Measurements from ENCODE around the gene TUBB. TPM values are rescaled to one million over a fixed set of nuclear protein-coding genes. Genes with fewer than 3 reads are reported as not detected.

TUBB gene
- total and polyA plus RNA-seq, 2 of the 4 experiments (the other 2 are of a cell fraction): 1,401 to 2,004 TPM

DNA sequence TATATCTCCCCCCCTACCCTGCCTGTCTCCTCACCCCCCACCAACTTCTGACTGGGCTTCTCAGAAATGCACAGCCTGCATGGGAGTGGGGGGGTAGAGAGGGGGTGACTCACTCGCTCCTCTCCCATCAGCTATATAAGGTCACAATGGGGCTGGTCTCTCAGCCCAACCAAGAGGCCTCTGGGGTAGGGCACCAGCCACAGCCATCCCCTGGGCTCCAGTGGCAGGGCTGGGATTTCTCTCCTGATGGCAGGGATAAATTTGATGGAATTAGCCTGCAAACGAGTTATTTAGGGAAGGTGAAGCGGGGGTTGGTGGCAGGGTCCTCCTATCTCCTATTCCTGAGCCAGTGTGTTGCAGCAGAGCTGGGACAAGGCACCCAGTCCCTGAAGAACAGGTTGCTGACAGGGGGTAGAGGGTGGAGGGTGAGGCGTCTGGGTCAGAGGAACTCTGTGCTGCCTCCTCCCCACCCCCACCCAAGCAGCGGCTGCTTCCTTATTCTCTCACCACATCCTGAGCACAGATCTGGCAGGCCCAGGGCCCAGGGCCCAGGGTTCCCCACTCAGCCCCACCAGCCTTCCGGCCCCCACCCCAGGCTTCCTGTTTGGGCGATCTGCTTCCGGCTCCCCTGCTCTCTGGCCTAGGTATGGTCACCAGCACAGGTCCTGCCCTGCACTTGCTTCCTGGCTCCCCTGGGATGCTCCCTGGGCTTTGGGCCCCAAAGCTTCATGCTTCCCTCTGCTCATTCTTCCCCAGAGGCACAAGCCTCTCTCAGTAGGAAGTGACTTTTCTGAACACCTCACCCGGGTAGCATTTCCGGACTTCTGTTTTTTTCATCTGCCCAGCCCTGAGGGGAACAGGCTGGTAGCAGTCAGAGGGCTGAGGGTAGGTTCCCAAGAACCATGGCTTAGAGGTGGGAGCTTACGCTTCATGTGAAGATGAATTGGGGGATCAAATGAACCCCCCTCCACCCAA is 37.7 kb upstream of the TUBB start:
- Histone ChIP-seq H4K5ac (ENCODE audit: low read depth, low read length) (peak overlapping the region; percentile 61), H2AK9ac (replicated peaks; ENCODE audit: low read depth, low read length, poor library complexity) (peak overlapping the region; percentile 95), H3K4me3 (ENCODE audit: insufficient read depth, low read depth, low read length) (peak overlapping the region; percentile 97), H4K8ac (ENCODE audit: low read depth in 2 of 2, low read length in 2 of 2) (peak overlapping the region; percentile 90 to 96), H3K56ac (ENCODE audit: extremely low read depth, insufficient read depth, low read length) (peak overlapping the region; percentile 100), H2BK5ac (ENCODE audit: low read depth, low read length, poor library complexity, severe bottlenecking) (peak overlapping the region; percentile 96), H3K18ac (ENCODE audit: low read depth, low read length) (peak overlapping the region; percentile 92), H3K27ac (ENCODE audit: insufficient read depth, low read length) (peak overlapping the region; percentile 100), H3K4ac (ENCODE audit: low read depth, low read length) (peak overlapping the region; percentile 98), H2BK20ac (ENCODE audit: low read depth, low read length) (peak overlapping the region; percentile 55), H3K9ac (ENCODE audit: low read depth, low read length) (peak overlapping the region; percentile 100), H4K20me1 (ENCODE audit: insufficient read depth, low read length) (peaks cover 80% of the 10 kb centered on the region), H4K91ac (ENCODE audit: insufficient read depth, low read depth, low read length) (peak overlapping the region; percentile 99), H3K4me1 (ENCODE audit: control insufficient read depth, insufficient read depth, low read length) (peaks cover 14% of the 10 kb centered on the region), H3K4me2 (ENCODE audit: low read depth, low read length) (peak overlapping the region; percentile 99), H3K27me3 (ENCODE audit: control insufficient read depth, insufficient read depth, low read length) (no peaks in the 10 kb centered on the region), H2AFZ (replicated peaks; ENCODE audit: low read length, poor library complexity) (peak overlapping the region; percentile 59), H3K23ac (ENCODE audit: low read depth, low read length) (peak overlapping the region; percentile 100), H3K9me1 (ENCODE audit: insufficient read depth, low read length) (no peaks in the 10 kb centered on the region), H3K9me3 (ENCODE audit: control insufficient read depth, insufficient read depth, low read length) (no peaks in the 10 kb centered on the region), H2AK5ac (ENCODE audit: low read depth, low read length) (peak overlapping the region; percentile 98), H2BK15ac (ENCODE audit: low read depth, low read length) (peak overlapping the region; percentile 96; the same call in 2 of the 3 replicates), H2BK120ac (ENCODE audit: low read depth, low read length) (peak overlapping the region; percentile 88), H3K36me3 (ENCODE audit: control insufficient read depth, insufficient read depth, low read length) (peaks cover 54% of the 10 kb centered on the region), H3K79me1 (ENCODE audit: low read depth in 1 of 2, low read length in 2 of 2) (peaks cover 0 to 35% of the 10 kb centered on the region in 2 experiments), H3K14ac (replicated peaks; ENCODE audit: low read depth, low read length) (peak overlapping the region; percentile 100)
- ATAC-seq (ENCODE audit: low read depth): peak; percentile 63
- in situ Hi-C loops (cut with MboI; ENCODE audit: low sequenced_read_pairs): loop anchor here (5.0 kb wide), 1 partner anchor 40 kb away; the partner anchor contains the start of gene TUBB
- no CpG with 5 or more reads among the region's 11 CpGs for WGBS, 2 experiments (ENCODE audit: extremely low coverage in 2 of 2, insufficient read length in 1 of 2)
- CTCF ChIA-PET: interaction anchor here (2.0 kb wide), 1 partner anchor 41 kb away, joined by 8 read pairs; no protein-coding TSS in a partner anchor
- dilution Hi-C loops (cut with HindIII; ENCODE audit: low sequenced_read_pairs, unreplicated experiment): no loop called here
- TSS peak; percentile 93 for BruUV-seq (replicated peaks)
- intact Hi-C loops (cut with micrococcal nuclease): loop anchor here (1.0 to 5.0 kb wide), 3 partner anchors 39 to 405 kb away; no protein-coding TSS in a partner anchor
- POLR2A ChIA-PET (ENCODE audit: unreplicated experiment): interaction anchor here (0.5 to 1.8 kb wide), 4 partner anchors 10 to 229 kb away, joined by 3 to 7 read pairs (median 5); partner anchors contain the start of gene DHX16
- peak; percentile 95 for DNase-seq
- no peak for TF ChIP-seq USF2 (IDR thresholded peaks at IDR 0.05; ENCODE audit: low read depth, low read length)
- no peak for TF ChIP-seq RFX5 (IDR thresholded peaks at IDR 0.05; ENCODE audit: low read depth, low read length)
- TF ChIP-seq CEBPB (IDR thresholded peaks at IDR 0.05; ENCODE audit: low read depth, low read length): no peak
- no peak for TF ChIP-seq RCOR1 (IDR thresholded peaks at IDR 0.05; ENCODE audit: insufficient replicate concordance, low read length)
- TF ChIP-seq RAD21 (IDR thresholded peaks at IDR 0.05; ENCODE audit: low read length): peak; percentile 5; the same call in 1 of the 2 replicates
- peak; percentile 39; the same call in 1 of the 2 replicates for TF ChIP-seq MAFK (IDR thresholded peaks at IDR 0.05; ENCODE audit: low read depth, low read length)
- TF ChIP-seq POLR2A (IDR thresholded peaks at IDR 0.05; ENCODE audit: low read depth, low read length): peak; percentile 97
- TF ChIP-seq, protein P1, sequence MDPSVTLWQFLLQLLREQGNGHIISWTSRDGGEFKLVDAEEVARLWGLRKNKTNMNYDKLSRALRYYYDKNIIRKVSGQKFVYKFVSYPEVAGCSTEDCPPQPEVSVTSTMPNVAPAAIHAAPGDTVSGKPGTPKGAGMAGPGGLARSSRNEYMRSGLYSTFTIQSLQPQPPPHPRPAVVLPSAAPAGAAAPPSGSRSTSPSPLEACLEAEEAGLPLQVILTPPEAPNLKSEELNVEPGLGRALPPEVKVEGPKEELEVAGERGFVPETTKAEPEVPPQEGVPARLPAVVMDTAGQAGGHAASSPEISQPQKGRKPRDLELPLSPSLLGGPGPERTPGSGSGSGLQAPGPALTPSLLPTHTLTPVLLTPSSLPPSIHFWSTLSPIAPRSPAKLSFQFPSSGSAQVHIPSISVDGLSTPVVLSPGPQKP (IDR thresholded peaks at IDR 0.05; ENCODE audit: borderline replicate concordance, low read depth, low read length): no peak
- peak; percentile 98 for TF ChIP-seq MAZ (IDR thresholded peaks at IDR 0.05; ENCODE audit: borderline replicate concordance, low read depth, low read length)
- TF ChIP-seq SMC3 (IDR thresholded peaks at IDR 0.05; ENCODE audit: low read depth, low read length): peak; percentile 28; the same call in 1 of the 2 replicates
- peak; percentile 98 for TF ChIP-seq FOS (IDR thresholded peaks at IDR 0.05; ENCODE audit: low read depth, low read length)
- peak; percentile 31; the same call in 1 of the 2 replicates for TF ChIP-seq NFE2L2 (IDR thresholded peaks at IDR 0.05; ENCODE audit: low read depth, low read length)
- 0 out of 2 replicates have a peak, but pooled peaks have one; percentile 62 for TF ChIP-seq CHD1 (IDR thresholded peaks at IDR 0.05; ENCODE audit: low read depth, low read length)
